KMS-11 (cell line): ENCODE data around the gene REPIN1.

Experiments used
- H2AFZ ChIP-seq: fragments of 200-600 bp; sonication (generic); 2 replicates; pipeline ENCODE4 v1.6.1; 2016; ENCODE audit warnings: antibody characterized with exemption, mixed run types, low read depth
- H3K27ac ChIP-seq: fragments of 200-600 bp; sonication (generic); 2 replicates; pipeline ENCODE4 v1.6.1; 2016; ENCODE audit warnings: mild to moderate bottlenecking, mixed run types
- H3K27me3 ChIP-seq: fragments of 200-600 bp; sonication (generic); 2 replicates; pipeline ENCODE4 v1.6.1; 2017; ENCODE audit warnings: mild to moderate bottlenecking, low read depth, mixed run types, moderate library complexity; ENCODE audit not compliant: insufficient read depth
- H3K36me3 ChIP-seq: fragments of 200-600 bp; sonication (generic); 2 replicates; pipeline ENCODE4 v1.6.1; 2017; ENCODE audit warnings: mild to moderate bottlenecking, mixed run types; ENCODE audit not compliant: insufficient read depth
- H3K4me1 ChIP-seq: fragments of 200-600 bp; sonication (generic); 2 replicates; pipeline ENCODE4 v1.6.1; 2016; ENCODE audit warnings: mild to moderate bottlenecking, low read depth, mixed run types; ENCODE audit not compliant: poor library complexity, severe bottlenecking
- H3K4me2 ChIP-seq: fragments of 200-600 bp; sonication (generic); 2 replicates; pipeline ENCODE4 v1.7.0; 2016; ENCODE audit warnings: mild to moderate bottlenecking, mixed run types
- H3K4me3 ChIP-seq: fragments of 200-600 bp; sonication (generic); IDR thresholded peaks from 2 replicates; pipeline ENCODE4 v1.6.1; 2017; ENCODE audit warnings: low read depth, low read length, mixed read lengths; ENCODE audit not compliant: insufficient read depth
- H3K79me2 ChIP-seq: fragments of 200-600 bp; sonication (generic); 2 replicates; pipeline ENCODE4 v1.6.1; 2016; ENCODE audit warnings: low read depth, mixed run types; ENCODE audit not compliant: insufficient read depth
- H3K9ac ChIP-seq: fragments of 200-600 bp; sonication (generic); 2 replicates; pipeline ENCODE4 v1.6.1; 2016; ENCODE audit warnings: mild to moderate bottlenecking, mixed run types
- H4K20me1 ChIP-seq: fragments of 200-600 bp; sonication (generic); 2 replicates; pipeline ENCODE4 v1.6.1; 2016; ENCODE audit warnings: mild to moderate bottlenecking, mixed run types; ENCODE audit not compliant: insufficient read depth
- CTCF ChIP-seq: fragments of 200-600 bp; sonication (generic); conservative IDR thresholded peaks from 2 replicates; pipeline ENCODE4 v1.6.1; 2017; ENCODE audit warnings: low read depth, mild to moderate bottlenecking, antibody characterized with exemption, low read length, moderate library complexity, mixed read lengths

REPIN1 gene

GRCh38 chr7:150401424-150401790, 32.8 kb downstream of the REPIN1 start:
- no peak for TF ChIP-seq CTCF
- Histone ChIP-seq H3K27me3 (no peaks in the 10 kb centered on the region), H4K20me1 (no peaks in the 10 kb centered on the region), H3K27ac (no peak overlapping the region), H2AFZ (no peak overlapping the region), H3K4me3 (no peak overlapping the region), H3K79me2 (peaks cover 26% of the 10 kb centered on the region; the same call in 1 of the 2 replicates), H3K4me1 (peaks cover 43% of the 10 kb centered on the region), H3K4me2 (peak overlapping the region; percentile 20; the same call in 1 of the 2 replicates), H3K36me3 (no peaks in the 10 kb centered on the region), H3K9ac (no peak overlapping the region)

- no peaks in the 10 kb centered on the region for H3K36me3 ChIP-seq
- no peak for TF ChIP-seq CTCF
- H3K9ac ChIP-seq: no peak overlapping the region
- peak overlapping the region; percentile 20; the same call in 1 of the 2 replicates for H3K4me2 ChIP-seq
- peaks cover 46% of the 10 kb centered on the region for H3K4me1 ChIP-seq
- H3K27me3 ChIP-seq: no peaks in the 10 kb centered on the region
- no peak overlapping the region for H3K27ac ChIP-seq
- no peak overlapping the region for H2AFZ ChIP-seq
- no peaks in the 10 kb centered on the region for H4K20me1 ChIP-seq
- H3K79me2 ChIP-seq: peaks cover 28% of the 10 kb centered on the region; the same call in 1 of the 2 replicates
- H3K4me3 ChIP-seq: no peak overlapping the region
These were observed 33.4 kb downstream of the REPIN1 start for GRCh38 chr7:150401861-150402631.

- Histone ChIP-seq H3K36me3 (no peaks in the 10 kb centered on the region), H3K4me1 (peaks cover 54% of the 10 kb centered on the region), H3K4me3 (no peak overlapping the region), H3K9ac (no peak overlapping the region), H3K79me2 (peaks cover 33% of the 10 kb centered on the region), H4K20me1 (no peaks in the 10 kb centered on the region), H3K4me2 (peak overlapping the region; percentile 93; the same call in 1 of the 2 replicates), H3K27ac (no peak overlapping the region), H2AFZ (no peak overlapping the region), H3K27me3 (no peaks in the 10 kb centered on the region)
- no peak for TF ChIP-seq CTCF
These were observed 34.2 kb downstream of the REPIN1 start for GRCh38 chr7:150402671-150403321.

- no peak for TF ChIP-seq CTCF
These were observed 35.0 kb downstream of the REPIN1 start for GRCh38 chr7:150403376-150404171.

More at GRCh38 chr7:150403376-150404171, 35.0 kb downstream of the REPIN1 start:
- Histone ChIP-seq H3K36me3 (no peaks in the 10 kb centered on the region), H3K4me2 (peak overlapping the region; percentile 93), H3K9ac (peak overlapping the region; percentile 97), H3K27me3 (no peaks in the 10 kb centered on the region), H3K27ac (peak overlapping the region; percentile 93), H4K20me1 (no peaks in the 10 kb centered on the region), H2AFZ (peak overlapping the region; percentile 45; the same call in 1 of the 2 replicates), H3K4me3 (peak overlapping the region; percentile 62), H3K4me1 (peaks cover 62% of the 10 kb centered on the region), H3K79me2 (peaks cover 40% of the 10 kb centered on the region)
